A549 (cell line): ENCODE results near the gene EFCAB14. TPM values are rescaled to one million over a fixed set of nuclear protein-coding genes. Genes with fewer than 3 reads are reported as not detected.

Experiments used
- ATAC-seq, 2 experiments: fragments of 200-7000 bp in 1 of 2; fragments of >200 bp in 1 of 2; cut with Nextera tagmentation in 1 of 2; cut with Tn5 transposase in 1 of 2; 3 replicates each; pipeline versions ENCODE4 v1.8.0 to v1.9.1; 2018 to 2020; ENCODE audit warnings: mild to moderate bottlenecking in 1 of 2, moderate library complexity in 1 of 2
- CTCF ChIA-PET: fragments of 300-600 bp; sonication (Branson Sonifier 250); formaldehyde crosslinking; extraction: SDS; loops from one replicate; lab custom pipeline; 2021; ENCODE audit warnings: antibody characterized with exemption, inconsistent platforms; lab: Yijun Ruan, JAX
- POLR2A ChIA-PET: fragments of 350-600 bp; formaldehyde crosslinking; extraction: SDS; loops from one replicate; lab custom pipeline; 2021; ENCODE audit warnings: antibody characterized with exemption, inconsistent platforms; lab: Yijun Ruan, JAX
- DNase-seq, 2 experiments: peaks; one replicate each; pipeline versions ENCODE4 v3.0.0 to v3.0.0-alpha.2; 2011 to 2016; ENCODE audit warnings: low read depth in 1 of 2, low spot score in 1 of 2
- FAIRE-seq: peaks from 2 replicates; lab custom pipeline; 2011; peaks lifted over from hg19 to GRCh38; lab: Jason Lieb, UNC
- H3K27ac ChIP-seq, 2 experiments: fragments of >200 bp; sonication (Bioruptor Twin); formaldehyde crosslinking; 3 replicates each; pipeline ENCODE4 v1.5.1; 2016 to 2017
- H3K4me1 ChIP-seq: fragments of >200 bp; sonication (Bioruptor Twin); formaldehyde crosslinking; 3 replicates; pipeline ENCODE4 v1.6.1; 2016
- H3K4me2 ChIP-seq: fragments of >200 bp; sonication (Bioruptor Twin); formaldehyde crosslinking; 3 replicates; pipeline ENCODE4 v1.6.1; 2016
- H3K4me3 ChIP-seq: fragments of >200 bp; sonication (Bioruptor Twin); formaldehyde crosslinking; 3 replicates; pipeline ENCODE4 v1.5.1; 2016
- H3K9me3 ChIP-seq: fragments of >200 bp; sonication (Bioruptor Twin); formaldehyde crosslinking; 3 replicates; pipeline ENCODE4 v1.6.1; 2016
- CBX2 ChIP-seq: fragments of 200-600 bp; sonication (generic); IDR thresholded peaks from 2 replicates; pipeline ENCODE4 v1.6.1; 2016; ENCODE audit warnings: low read depth, mild to moderate bottlenecking, borderline replicate concordance
- CEBPB ChIP-seq, 2 experiments: fragments of >200 bp in 1 of 2; sonication (Bioruptor Twin) in 1 of 2; formaldehyde crosslinking in 1 of 2; IDR thresholded peaks; 2 replicates each; pipeline ENCODE4 v1.6.1; 2012 to 2016
- EHF ChIP-seq: fragments of 250-450 bp; sonication (Bioruptor Pico); IDR thresholded peaks from 2 replicates; pipeline ENCODE4 v1.5.0; 2020; ENCODE audit warnings: mild to moderate bottlenecking
- ELK1 ChIP-seq: fragments of 150-350 bp; IDR thresholded peaks from 2 replicates; pipeline ENCODE4 v1.6.1; 2014; ENCODE audit warnings: low read depth, mild to moderate bottlenecking, low read length
- FOSL2 ChIP-seq, 2 experiments: fragments of 450-650 bp in 1 of 2; fragments of >200 bp in 1 of 2; sonication (Bioruptor Twin) in 1 of 2; formaldehyde crosslinking; IDR thresholded peaks; 2 replicates each; pipeline versions ENCODE4 v1.5.0 to v1.6.1; 2016 to 2020; ENCODE audit warnings: mild to moderate bottlenecking in 1 of 2, moderate library complexity in 1 of 2
- MAFK ChIP-seq: fragments of 450-650 bp; IDR thresholded peaks from 2 replicates; pipeline ENCODE4 v1.6.1; 2014; ENCODE audit not compliant: partially characterized antibody
- PBX3 ChIP-seq: IDR thresholded peaks from 2 replicates; pipeline ENCODE4 v1.6.1; 2012
- PHF8 ChIP-seq: fragments of 200-600 bp; sonication (generic); IDR thresholded peaks from 2 replicates; pipeline ENCODE4 v1.6.1; 2016; ENCODE audit warnings: low read depth, mild to moderate bottlenecking, antibody characterized with exemption, moderate library complexity, borderline replicate concordance
- POLR2AphosphoS2 ChIP-seq: conservative IDR thresholded peaks from 2 replicates; pipeline ENCODE4 v1.6.1; 2012; ENCODE audit warnings: low read length, improper control_type of control experiment, inconsistent platforms
- RARB ChIP-seq: fragments of 250-450 bp; sonication (Bioruptor Pico); IDR thresholded peaks from 2 replicates; pipeline ENCODE4 v1.8.0; 2021; ENCODE audit warnings: mild to moderate bottlenecking, moderate library complexity
- RFX5 ChIP-seq: fragments of 450-650 bp; IDR thresholded peaks from 2 replicates; pipeline ENCODE4 v1.7.1; 2014; ENCODE audit warnings: antibody characterized with exemption, mild to moderate bottlenecking, moderate library complexity
- SMC3 ChIP-seq: fragments of >200 bp; sonication (Bioruptor Twin); formaldehyde crosslinking; IDR thresholded peaks from 3 replicates; pipeline ENCODE4 v1.6.1; 2018; ENCODE audit warnings: inconsistent platforms
- ZFP36 ChIP-seq: fragments of 450-650 bp; IDR thresholded peaks from 2 replicates; pipeline ENCODE4 v1.6.1; 2014; ENCODE audit warnings: borderline replicate concordance; ENCODE audit not compliant: partially characterized antibody
- WGBS: methylation state at CpG from one replicate; pipeline ENCODE4 v1.1.6; 2017; ENCODE audit errors: missing lambda C conversion rate; 5-methylcytosine and 5-hydroxymethylcytosine counted together
- polyA plus RNA-seq, 4 experiments: library from polyadenylated mRNA; depleted of rRNA in 3 of 4; stranded (reverse); fragments of >200 nt; fragmentation: RNase III in 1 of 4; extraction: RNeasy Plus Mini Kit Qiagen cat#74134 plus additional on column Dnase treatment in 1 of 4; gene quantifications; 2 replicates in 3 of 4; 3 replicates in 1 of 4; pipeline ENCODE4 v1.2.3, GENCODE V29; 2011 to 2017
- TF ChIP-seq, protein P1 (sequence below): fragments of >200 bp; sonication (Bioruptor Twin); formaldehyde crosslinking; IDR thresholded peaks from 3 replicates; pipeline ENCODE4 v1.6.1; 2016
- TF ChIP-seq, protein P2 (sequence below): fragments of 250-450 bp; sonication (Bioruptor Pico); IDR thresholded peaks from 2 replicates; pipeline ENCODE4 v1.5.0; 2021; ENCODE audit warnings: mild to moderate bottlenecking, moderate library complexity, borderline replicate concordance
- TF ChIP-seq, protein P3 (sequence below): IDR thresholded peaks from 2 replicates; pipeline ENCODE4 v1.6.1; 2012
- TF ChIP-seq, protein P4 (sequence below): fragments of >200 bp; sonication (Bioruptor Twin); formaldehyde crosslinking; IDR thresholded peaks from 3 replicates; pipeline ENCODE4 v1.5.1; 2016
- TF ChIP-seq, protein P5 (sequence below): IDR thresholded peaks from 2 replicates; pipeline ENCODE4 v1.6.1; 2012; ENCODE audit warnings: low read depth, borderline replicate concordance
- TF ChIP-seq, protein P6 (sequence below): fragments of >200 bp; sonication (Bioruptor Twin); formaldehyde crosslinking; IDR thresholded peaks from 2 replicates; pipeline ENCODE4 v1.6.1; 2016

Gene EFCAB14
- polyA plus RNA-seq, 2 of the 4 experiments (the other 2 are of a cell fraction): 18.0 to 41.4 TPM

DNA sequence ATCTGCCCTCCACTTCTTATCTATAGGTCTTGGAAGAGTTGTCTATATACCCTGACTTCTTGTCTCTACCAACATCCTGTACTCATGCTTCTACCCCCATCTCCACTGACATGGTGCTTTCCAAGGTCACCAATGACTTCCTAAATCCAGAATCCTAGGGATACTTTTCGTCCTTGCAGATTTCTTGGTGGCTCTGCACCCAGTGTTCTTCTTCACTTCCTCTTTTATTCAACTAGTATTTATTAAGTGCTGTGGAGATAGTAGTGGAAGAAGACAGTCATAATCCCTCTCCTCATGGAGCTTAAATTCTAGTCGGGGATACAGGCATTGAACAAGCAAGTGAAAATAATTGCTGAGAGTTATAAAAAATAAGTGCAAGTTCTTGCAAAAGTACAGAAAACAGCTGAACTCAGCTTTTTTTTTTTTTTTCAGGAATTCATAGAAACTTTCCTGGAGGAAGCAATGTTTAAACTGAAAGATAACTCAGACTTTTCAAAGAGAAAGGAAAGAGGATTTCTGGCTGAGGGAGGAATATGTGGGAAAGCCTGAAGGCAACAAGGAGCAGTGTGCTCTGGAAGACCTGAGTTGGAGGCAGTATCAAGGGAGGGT is 41.7 kb upstream of the EFCAB14 start:
- FAIRE-seq: no peak
- TF ChIP-seq PHF8 (no peak), RARB (CRISPR knock-in tag) (no peak), MAFK (peak; percentile 59)

GRCh38 chr1:46757956-46758528 is 39.1 kb upstream of the EFCAB14 start:
- Histone ChIP-seq H3K4me1 (no peaks in the 10 kb centered on the region), H3K4me2 (no peak overlapping the region), H3K27ac (no peak overlapping the region), H3K9me3 (no peaks in the 10 kb centered on the region), H3K4me3 (no peak overlapping the region)
- DNase-seq (no peak), FAIRE-seq (no peak), ATAC-seq (no peak)
- POLR2A ChIA-PET: no interaction called here
- TF ChIP-seq, protein P1, sequence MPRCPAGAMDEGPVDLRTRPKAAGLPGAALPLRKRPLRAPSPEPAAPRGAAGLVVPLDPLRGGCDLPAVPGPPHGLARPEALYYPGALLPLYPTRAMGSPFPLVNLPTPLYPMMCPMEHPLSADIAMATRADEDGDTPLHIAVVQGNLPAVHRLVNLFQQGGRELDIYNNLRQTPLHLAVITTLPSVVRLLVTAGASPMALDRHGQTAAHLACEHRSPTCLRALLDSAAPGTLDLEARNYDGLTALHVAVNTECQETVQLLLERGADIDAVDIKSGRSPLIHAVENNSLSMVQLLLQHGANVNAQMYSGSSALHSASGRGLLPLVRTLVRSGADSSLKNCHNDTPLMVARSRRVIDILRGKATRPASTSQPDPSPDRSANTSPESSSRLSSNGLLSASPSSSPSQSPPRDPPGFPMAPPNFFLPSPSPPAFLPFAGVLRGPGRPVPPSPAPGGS: no peak
- TF ChIP-seq ELK1 (no peak), CBX2 (no peak), RFX5 (no peak), ZFP36 (no peak), POLR2AphosphoS2 (no peak), CEBPB (IDR thresholded peaks at IDR 0.05) (no peak), FOSL2 (IDR thresholded peaks at IDR 0.05) (no peak), FOSL2 (CRISPR knock-in tag; IDR thresholded peaks at IDR 0.05) (no peak), SMC3 (no peak), EHF (CRISPR knock-in tag) (no peak), PBX3 (no peak), RARB (CRISPR knock-in tag) (no peak)
- TF ChIP-seq, protein P2, sequence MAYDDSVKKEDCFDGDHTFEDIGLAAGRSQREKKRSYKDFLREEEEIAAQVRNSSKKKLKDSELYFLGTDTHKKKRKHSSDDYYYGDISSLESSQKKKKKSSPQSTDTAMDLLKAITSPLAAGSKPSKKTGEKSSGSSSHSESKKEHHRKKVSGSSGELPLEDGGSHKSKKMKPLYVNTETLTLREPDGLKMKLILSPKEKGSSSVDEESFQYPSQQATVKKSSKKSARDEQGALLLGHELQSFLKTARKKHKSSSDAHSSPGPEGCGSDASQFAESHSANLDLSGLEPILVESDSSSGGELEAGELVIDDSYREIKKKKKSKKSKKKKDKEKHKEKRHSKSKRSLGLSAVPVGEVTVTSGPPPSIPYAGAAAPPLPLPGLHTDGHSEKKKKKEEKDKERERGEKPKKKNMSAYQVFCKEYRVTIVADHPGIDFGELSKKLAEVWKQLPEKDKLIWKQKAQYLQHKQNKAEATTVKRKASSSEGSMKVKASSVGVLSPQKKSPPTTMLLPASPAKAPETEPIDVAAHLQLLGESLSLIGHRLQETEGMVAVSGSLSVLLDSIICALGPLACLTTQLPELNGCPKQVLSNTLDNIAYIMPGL: no peak
- TF ChIP-seq, protein P3, sequence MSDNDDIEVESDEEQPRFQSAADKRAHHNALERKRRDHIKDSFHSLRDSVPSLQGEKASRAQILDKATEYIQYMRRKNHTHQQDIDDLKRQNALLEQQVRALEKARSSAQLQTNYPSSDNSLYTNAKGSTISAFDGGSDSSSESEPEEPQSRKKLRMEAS: no peak
- TF ChIP-seq, protein P4, sequence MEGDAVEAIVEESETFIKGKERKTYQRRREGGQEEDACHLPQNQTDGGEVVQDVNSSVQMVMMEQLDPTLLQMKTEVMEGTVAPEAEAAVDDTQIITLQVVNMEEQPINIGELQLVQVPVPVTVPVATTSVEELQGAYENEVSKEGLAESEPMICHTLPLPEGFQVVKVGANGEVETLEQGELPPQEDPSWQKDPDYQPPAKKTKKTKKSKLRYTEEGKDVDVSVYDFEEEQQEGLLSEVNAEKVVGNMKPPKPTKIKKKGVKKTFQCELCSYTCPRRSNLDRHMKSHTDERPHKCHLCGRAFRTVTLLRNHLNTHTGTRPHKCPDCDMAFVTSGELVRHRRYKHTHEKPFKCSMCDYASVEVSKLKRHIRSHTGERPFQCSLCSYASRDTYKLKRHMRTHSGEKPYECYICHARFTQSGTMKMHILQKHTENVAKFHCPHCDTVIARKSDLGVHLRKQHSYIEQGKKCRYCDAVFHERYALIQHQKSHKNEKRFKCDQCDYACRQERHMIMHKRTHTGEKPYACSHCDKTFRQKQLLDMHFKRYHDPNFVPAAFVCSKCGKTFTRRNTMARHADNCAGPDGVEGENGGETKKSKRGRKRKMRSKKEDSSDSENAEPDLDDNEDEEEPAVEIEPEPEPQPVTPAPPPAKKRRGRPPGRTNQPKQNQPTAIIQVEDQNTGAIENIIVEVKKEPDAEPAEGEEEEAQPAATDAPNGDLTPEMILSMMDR: no peak
- TF ChIP-seq, protein P5, sequence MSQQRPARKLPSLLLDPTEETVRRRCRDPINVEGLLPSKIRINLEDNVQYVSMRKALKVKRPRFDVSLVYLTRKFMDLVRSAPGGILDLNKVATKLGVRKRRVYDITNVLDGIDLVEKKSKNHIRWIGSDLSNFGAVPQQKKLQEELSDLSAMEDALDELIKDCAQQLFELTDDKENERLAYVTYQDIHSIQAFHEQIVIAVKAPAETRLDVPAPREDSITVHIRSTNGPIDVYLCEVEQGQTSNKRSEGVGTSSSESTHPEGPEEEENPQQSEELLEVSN: no peak
- TF ChIP-seq, protein P6, sequence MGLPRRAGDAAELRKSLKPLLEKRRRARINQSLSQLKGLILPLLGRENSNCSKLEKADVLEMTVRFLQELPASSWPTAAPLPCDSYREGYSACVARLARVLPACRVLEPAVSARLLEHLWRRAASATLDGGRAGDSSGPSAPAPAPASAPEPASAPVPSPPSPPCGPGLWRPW: no peak
- CTCF ChIA-PET: interaction anchor here (0.9 kb wide), 1 partner anchor 10 kb away, joined by 4 read pairs; no protein-coding TSS in a partner anchor

More for the DNA sequence above, 41.7 kb upstream of the EFCAB14 start:
- no peak for DNase-seq
- ChIA-PET CTCF (interaction anchor here (1.1 kb wide), 1 partner anchor 13 kb away, joined by 3 read pairs; no protein-coding TSS in a partner anchor), POLR2A (no interaction called here)
- Histone ChIP-seq H3K27ac (no peak overlapping the region), H3K4me2 (no peak overlapping the region), H3K9me3 (no peaks in the 10 kb centered on the region), H3K4me3 (no peak overlapping the region), H3K4me1 (no peaks in the 10 kb centered on the region)
- 4% methylated on average over 2 of the region's 2 CpGs for WGBS
- no peak for ATAC-seq
